ENCODE measurements around the gene LRRC3B.

GRCh38 chr3:26590919-26591484 is 31.6 kb upstream of the LRRC3B start:
- TF ChIP-seq POLR2AphosphoS5 (IDR thresholded peaks at IDR 0.05; ENCODE audit: low read depth, low read length) (no peak), POLR2A (IDR thresholded peaks at IDR 0.05; ENCODE audit: low read depth, low read length) (no peak), TAF1 (IDR thresholded peaks at IDR 0.05; ENCODE audit: borderline replicate concordance, low read depth, low read length) (no peak)
